Neural crest cell (in vitro differentiated cells): ENCODE results near the gene STK17A. TPM values are rescaled to one million over a fixed set of nuclear protein-coding genes. Genes with fewer than 3 reads are reported as not detected.
"Not testable (repeated sequence)": the region's sequence is repeated elsewhere in the genome, so short reads cannot be mapped to it uniquely, and the experiment has no call there.

ENCODE experiments used
- DNase-seq: peaks from one replicate; pipeline ENCODE4 v3.0.0; 2021; ENCODE audit warnings: low read depth, mixed read lengths, low spot score
- H3K27ac Mint-ChIP-seq: one replicate; pipeline ENCODE4 v1.8.0; 2021; ENCODE audit warnings: mild to moderate bottlenecking, mixed read lengths; ENCODE audit not compliant: unreplicated experiment
- H3K27me3 Mint-ChIP-seq: 2 replicates; pipeline ENCODE4 v1.8.0; 2021; ENCODE audit warnings: low read depth, mild to moderate bottlenecking, mixed read lengths
- H3K36me3 Mint-ChIP-seq: 2 replicates; pipeline ENCODE4 v1.8.0; 2021; ENCODE audit warnings: low read depth, mild to moderate bottlenecking, mixed read lengths
- H3K4me1 Mint-ChIP-seq: 2 replicates; pipeline ENCODE4 v1.8.0; 2021; ENCODE audit warnings: mixed read lengths
- H3K4me3 Mint-ChIP-seq: one replicate; pipeline ENCODE4 v1.8.0; 2021; ENCODE audit warnings: mild to moderate bottlenecking, mixed read lengths
- H3K9me3 Mint-ChIP-seq: 2 replicates; pipeline ENCODE4 v1.8.0; 2021; ENCODE audit warnings: mixed read lengths
- total RNA-seq: library from RNA; stranded (reverse); gene quantifications from 2 replicates; pipeline ENCODE4 v1.2.1, GENCODE V29; 2021
- TF ChIP-seq, protein P1 (sequence below): fragments of 200-600 bp; sonication (generic); conservative IDR thresholded peaks from 2 replicates; pipeline ENCODE4 v1.5.0; 2021; ENCODE audit warnings: antibody characterized with exemption, mild to moderate bottlenecking

The STK17A gene
- total RNA-seq, 1 donor from 2014 or later: 7.1 TPM

DNA sequence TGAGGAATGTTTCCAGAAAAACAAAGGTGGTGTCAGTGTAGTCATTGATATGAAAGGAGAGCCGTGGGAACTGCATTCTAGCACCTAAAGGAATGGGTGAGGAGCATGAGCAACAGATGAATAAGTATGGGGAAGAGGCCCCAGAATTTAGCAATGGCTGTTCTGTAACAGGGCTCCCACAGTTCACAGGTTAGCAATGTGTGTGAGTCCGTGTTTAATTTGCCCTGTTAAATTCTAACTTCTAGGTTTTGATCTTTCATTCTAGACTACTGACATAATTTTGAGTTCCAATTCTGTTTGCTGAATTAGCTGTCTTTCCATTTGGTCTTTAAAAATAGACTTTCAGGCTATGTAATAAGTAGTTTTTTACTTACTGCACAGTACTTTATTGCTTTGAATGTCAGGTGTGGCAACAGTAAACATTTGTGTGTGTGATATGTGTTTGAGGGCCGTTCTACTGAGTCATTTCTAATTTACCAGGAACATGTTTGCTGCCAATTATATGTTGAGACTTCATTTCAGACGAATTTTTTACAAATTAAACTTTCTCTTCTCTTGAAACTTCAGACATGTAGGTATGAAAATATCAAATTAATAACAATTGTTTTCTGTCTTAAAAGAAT, 8.8 kb downstream of the STK17A start:
- TF ChIP-seq, protein P1, sequence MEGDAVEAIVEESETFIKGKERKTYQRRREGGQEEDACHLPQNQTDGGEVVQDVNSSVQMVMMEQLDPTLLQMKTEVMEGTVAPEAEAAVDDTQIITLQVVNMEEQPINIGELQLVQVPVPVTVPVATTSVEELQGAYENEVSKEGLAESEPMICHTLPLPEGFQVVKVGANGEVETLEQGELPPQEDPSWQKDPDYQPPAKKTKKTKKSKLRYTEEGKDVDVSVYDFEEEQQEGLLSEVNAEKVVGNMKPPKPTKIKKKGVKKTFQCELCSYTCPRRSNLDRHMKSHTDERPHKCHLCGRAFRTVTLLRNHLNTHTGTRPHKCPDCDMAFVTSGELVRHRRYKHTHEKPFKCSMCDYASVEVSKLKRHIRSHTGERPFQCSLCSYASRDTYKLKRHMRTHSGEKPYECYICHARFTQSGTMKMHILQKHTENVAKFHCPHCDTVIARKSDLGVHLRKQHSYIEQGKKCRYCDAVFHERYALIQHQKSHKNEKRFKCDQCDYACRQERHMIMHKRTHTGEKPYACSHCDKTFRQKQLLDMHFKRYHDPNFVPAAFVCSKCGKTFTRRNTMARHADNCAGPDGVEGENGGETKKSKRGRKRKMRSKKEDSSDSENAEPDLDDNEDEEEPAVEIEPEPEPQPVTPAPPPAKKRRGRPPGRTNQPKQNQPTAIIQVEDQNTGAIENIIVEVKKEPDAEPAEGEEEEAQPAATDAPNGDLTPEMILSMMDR: no peak
- no peak overlapping the region for H3K4me3 Mint-ChIP-seq
- H3K9me3 Mint-ChIP-seq: no peaks in the 10 kb centered on the region
- no peaks in the 10 kb centered on the region for H3K36me3 Mint-ChIP-seq
- no peak for DNase-seq
- peaks cover 7% of the 10 kb centered on the region for H3K4me1 Mint-ChIP-seq
- no peaks in the 10 kb centered on the region for H3K27me3 Mint-ChIP-seq
- H3K27ac Mint-ChIP-seq: no peak overlapping the region

GRCh38 chr7:43592326-43592725, 9.4 kb downstream of the STK17A start:
- TF ChIP-seq, protein P1: no peak
- H3K9me3 Mint-ChIP-seq: no peaks in the 10 kb centered on the region
- no peaks in the 10 kb centered on the region for H3K27me3 Mint-ChIP-seq
- no peak for DNase-seq
- peaks cover 7% of the 10 kb centered on the region for H3K4me1 Mint-ChIP-seq
- H3K36me3 Mint-ChIP-seq: no peaks in the 10 kb centered on the region
- H3K4me3 Mint-ChIP-seq: no peak overlapping the region
- no peak overlapping the region for H3K27ac Mint-ChIP-seq

- no peak overlapping the region for H3K4me3 Mint-ChIP-seq
- no peaks in the 10 kb centered on the region for H3K27me3 Mint-ChIP-seq
- peaks cover 7% of the 10 kb centered on the region for H3K4me1 Mint-ChIP-seq
- H3K9me3 Mint-ChIP-seq: no peaks in the 10 kb centered on the region
- H3K36me3 Mint-ChIP-seq: no peaks in the 10 kb centered on the region
- TF ChIP-seq, protein P1: no peak
- DNase-seq: no peak
- no peak overlapping the region for H3K27ac Mint-ChIP-seq
Measured at GRCh38 chr7:43593010-43593409, 10.1 kb downstream of the STK17A start.

- no peak overlapping the region for H3K27ac Mint-ChIP-seq
- TF ChIP-seq, protein P1: no peak
- peaks cover 7% of the 10 kb centered on the region for H3K4me1 Mint-ChIP-seq
- no peaks in the 10 kb centered on the region for H3K27me3 Mint-ChIP-seq
- H3K4me3 Mint-ChIP-seq: no peak overlapping the region
- no peaks in the 10 kb centered on the region for H3K9me3 Mint-ChIP-seq
- no peak for DNase-seq
- H3K36me3 Mint-ChIP-seq: no peaks in the 10 kb centered on the region
Measured at GRCh38 chr7:43594020-43594419, 11.1 kb downstream of the STK17A start.

GRCh38 chr7:43596426-43596825, 13.5 kb downstream of the STK17A start:
- H3K27me3 Mint-ChIP-seq, H3K4me1 Mint-ChIP-seq, DNase-seq, H3K4me3 Mint-ChIP-seq, H3K27ac Mint-ChIP-seq, H3K36me3 Mint-ChIP-seq, H3K9me3 Mint-ChIP-seq: not testable (repeated sequence)

DNA sequence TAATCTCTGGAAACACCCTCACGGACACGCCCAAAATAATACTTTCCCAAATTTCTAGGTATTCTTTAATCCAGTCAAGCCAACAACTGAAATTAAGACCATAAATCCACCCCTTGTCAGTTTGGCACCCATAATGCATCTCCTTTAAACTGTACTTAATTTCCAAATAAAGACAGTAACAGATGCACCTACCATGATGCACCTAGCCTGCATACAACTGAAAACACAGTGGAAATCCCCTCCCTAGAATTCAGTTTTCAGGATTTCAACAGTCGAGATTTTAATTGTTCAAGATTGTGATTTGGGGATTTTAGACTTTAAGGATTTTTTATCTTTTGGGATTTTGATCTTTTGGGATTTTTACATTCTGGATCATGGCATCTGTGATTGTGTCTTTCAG, 17.1 kb downstream of the STK17A start:
- Mint-ChIP-seq H3K4me1 (no peaks in the 10 kb centered on the region), H3K27ac (no peak overlapping the region), H3K4me3 (no peak overlapping the region), H3K9me3 (peaks cover 3% of the 10 kb centered on the region), H3K36me3 (peaks cover 11% of the 10 kb centered on the region), H3K27me3 (no peaks in the 10 kb centered on the region)
- TF ChIP-seq, protein P1: no peak
- no peak for DNase-seq
